GM10266 (cell line): ENCODE results near the gene SCYL1.
"Not testable (repeated sequence)": the region's sequence is repeated elsewhere in the genome, so short reads cannot be mapped to it uniquely, and the experiment has no call there.

Source experiments
- DNase-seq: peaks from one replicate; pipeline ENCODE4 v3.0.0; 2012; ENCODE audit errors: extremely low spot score
- TF ChIP-seq, protein P1 (sequence below): IDR thresholded peaks from 2 replicates; pipeline ENCODE4 v1.5.1; 2012; ENCODE audit warnings: mild to moderate bottlenecking, low read depth; ENCODE audit not compliant: control insufficient read depth, insufficient read depth; ENCODE audit errors: missing control alignments

SCYL1 gene

DNA sequence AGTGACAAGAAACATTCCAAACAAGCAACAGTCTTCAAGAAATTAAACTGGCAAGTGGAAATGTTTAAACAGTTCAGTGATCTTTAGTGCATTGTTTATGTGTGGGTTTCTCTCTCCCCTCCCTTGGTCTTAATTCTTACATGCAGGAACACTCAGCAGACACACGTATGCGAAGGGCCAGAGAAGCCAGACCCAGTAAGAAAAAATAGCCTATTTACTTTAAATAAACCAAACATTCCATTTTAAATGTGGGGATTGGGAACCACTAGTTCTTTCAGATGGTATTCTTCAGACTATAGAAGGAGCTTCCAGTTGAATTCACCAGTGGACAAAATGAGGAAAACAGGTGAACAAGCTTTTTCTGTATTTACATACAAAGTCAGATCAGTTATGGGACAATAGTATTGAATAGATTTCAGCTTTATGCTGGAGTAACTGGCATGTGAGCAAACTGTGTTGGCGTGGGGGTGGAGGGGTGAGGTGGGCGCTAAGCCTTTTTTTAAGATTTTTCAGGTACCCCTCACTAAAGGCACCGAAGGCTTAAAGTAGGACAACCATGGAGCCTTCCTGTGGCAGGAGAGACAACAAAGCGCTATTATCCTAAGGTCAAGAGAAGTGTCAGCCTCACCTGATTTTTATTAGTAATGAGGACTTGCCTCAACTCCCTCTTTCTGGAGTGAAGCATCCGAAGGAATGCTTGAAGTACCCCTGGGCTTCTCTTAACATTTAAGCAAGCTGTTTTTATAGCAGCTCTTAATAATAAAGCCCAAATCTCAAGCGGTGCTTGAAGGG is 20.0 kb upstream of the SCYL1 start:
- DNase-seq, result no peak
- TF ChIP-seq, protein P1, sequence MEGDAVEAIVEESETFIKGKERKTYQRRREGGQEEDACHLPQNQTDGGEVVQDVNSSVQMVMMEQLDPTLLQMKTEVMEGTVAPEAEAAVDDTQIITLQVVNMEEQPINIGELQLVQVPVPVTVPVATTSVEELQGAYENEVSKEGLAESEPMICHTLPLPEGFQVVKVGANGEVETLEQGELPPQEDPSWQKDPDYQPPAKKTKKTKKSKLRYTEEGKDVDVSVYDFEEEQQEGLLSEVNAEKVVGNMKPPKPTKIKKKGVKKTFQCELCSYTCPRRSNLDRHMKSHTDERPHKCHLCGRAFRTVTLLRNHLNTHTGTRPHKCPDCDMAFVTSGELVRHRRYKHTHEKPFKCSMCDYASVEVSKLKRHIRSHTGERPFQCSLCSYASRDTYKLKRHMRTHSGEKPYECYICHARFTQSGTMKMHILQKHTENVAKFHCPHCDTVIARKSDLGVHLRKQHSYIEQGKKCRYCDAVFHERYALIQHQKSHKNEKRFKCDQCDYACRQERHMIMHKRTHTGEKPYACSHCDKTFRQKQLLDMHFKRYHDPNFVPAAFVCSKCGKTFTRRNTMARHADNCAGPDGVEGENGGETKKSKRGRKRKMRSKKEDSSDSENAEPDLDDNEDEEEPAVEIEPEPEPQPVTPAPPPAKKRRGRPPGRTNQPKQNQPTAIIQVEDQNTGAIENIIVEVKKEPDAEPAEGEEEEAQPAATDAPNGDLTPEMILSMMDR, result no peak

DNA sequence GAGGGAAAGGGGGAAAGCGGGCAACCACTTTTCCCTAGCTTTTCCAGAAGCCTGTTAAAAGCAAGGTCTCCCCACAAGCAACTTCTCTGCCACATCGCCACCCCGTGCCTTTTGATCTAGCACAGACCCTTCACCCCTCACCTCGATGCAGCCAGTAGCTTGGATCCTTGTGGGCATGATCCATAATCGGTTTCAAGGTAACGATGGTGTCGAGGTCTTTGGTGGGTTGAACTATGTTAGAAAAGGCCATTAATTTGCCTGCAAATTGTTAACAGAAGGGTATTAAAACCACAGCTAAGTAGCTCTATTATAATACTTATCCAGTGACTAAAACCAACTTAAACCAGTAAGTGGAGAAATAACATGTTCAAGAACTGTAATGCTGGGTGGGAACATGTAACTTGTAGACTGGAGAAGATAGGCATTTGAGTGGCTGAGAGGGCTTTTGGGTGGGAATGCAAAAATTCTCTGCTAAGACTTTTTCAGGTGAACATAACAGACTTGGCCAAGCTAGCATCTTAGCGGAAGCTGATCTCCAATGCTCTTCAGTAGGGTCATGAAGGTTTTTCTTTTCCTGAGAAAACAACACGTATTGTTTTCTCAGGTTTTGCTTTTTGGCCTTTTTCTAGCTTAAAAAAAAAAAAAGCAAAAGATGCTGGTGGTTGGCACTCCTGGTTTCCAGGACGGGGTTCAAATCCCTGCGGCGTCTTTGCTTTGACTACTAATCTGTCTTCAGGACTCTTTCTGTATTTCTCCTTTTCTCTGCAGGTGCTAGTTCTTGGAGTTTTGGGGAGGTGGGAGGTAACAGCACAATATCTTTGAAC is 19.2 kb upstream of the SCYL1 start:
- TF ChIP-seq, protein P1, result no peak
- DNase-seq, result no peak

DNA sequence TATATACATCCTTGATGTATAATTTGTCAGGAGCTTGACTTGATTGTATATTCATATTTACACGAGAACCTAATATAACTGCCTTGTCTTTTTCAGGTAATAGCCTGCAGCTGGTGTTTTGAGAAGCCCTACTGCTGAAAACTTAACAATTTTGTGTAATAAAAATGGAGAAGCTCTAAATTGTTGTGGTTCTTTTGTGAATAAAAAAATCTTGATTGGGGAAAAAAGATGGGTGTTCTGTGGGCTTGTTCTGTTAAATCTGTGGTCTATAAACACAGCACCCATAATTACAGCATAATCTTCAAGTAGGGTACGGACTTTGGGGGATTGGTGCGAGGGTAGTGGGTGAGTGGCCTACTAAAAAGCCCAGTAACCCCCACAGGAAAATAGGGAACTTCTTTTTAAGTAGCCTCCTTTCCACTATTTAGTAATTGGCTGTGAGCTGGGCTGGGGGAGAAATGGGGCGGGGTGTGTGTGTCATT is 18.6 kb upstream of the SCYL1 start:
- TF ChIP-seq, protein P1, result no peak
- DNase-seq, result no peak

DNA sequence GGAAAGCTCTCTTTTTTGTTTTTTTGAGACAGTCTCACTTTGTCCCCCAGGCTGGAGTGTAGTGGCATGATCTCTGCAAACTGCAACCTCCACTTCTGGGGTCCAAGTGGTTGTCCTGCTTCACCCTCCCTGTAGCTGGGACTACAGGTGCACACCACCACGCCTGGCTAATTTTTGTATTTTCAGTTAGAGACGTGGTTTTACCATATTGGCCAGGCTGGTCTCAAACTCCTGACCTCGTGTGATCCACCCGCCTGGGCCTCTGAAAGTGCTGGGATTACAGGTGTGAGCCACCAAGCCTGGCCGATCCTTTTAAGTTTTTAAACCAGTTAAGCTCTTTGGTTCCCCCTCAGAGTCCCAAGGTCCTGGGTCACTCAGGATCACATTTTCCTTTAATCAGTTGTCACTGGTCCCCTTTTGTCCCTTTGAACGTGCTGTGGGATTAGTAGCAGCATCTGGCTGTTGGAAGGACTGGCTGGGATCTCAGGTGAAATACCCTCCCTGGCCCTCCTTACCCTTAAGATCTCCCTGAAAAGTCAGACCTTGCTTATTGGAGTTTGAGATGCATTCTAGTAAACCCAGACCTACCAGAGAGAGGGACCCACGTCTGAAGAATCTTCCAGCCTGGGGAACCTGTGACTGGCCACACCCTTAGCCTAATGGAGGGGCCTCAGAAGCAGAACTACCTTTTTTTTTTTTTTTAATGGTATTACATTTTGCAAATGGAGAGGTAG is 17.9 kb upstream of the SCYL1 start:
- TF ChIP-seq, protein P1, result no peak
- DNase-seq, result no peak

DNA sequence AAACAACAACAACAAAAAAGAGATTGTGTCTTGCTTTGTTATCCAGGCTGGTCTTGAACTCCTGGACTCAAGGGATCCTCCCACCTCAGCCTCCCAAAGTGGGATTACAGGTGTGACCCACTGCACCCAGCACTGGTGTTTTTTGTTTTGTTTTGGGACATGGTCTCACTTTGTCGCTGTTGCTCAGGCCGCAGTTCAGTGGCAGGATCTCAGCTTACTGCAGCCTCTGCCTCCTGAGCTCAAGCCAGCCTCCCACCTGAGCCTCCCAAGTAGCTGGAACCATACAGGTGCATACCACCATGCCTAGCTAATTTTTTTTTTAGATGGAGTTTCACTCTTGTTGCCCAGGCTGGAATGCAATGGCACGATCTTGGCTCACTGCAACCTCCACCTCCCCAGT is 12.6 kb upstream of the SCYL1 start:
- DNase-seq, result not testable (repeated sequence)

DNA sequence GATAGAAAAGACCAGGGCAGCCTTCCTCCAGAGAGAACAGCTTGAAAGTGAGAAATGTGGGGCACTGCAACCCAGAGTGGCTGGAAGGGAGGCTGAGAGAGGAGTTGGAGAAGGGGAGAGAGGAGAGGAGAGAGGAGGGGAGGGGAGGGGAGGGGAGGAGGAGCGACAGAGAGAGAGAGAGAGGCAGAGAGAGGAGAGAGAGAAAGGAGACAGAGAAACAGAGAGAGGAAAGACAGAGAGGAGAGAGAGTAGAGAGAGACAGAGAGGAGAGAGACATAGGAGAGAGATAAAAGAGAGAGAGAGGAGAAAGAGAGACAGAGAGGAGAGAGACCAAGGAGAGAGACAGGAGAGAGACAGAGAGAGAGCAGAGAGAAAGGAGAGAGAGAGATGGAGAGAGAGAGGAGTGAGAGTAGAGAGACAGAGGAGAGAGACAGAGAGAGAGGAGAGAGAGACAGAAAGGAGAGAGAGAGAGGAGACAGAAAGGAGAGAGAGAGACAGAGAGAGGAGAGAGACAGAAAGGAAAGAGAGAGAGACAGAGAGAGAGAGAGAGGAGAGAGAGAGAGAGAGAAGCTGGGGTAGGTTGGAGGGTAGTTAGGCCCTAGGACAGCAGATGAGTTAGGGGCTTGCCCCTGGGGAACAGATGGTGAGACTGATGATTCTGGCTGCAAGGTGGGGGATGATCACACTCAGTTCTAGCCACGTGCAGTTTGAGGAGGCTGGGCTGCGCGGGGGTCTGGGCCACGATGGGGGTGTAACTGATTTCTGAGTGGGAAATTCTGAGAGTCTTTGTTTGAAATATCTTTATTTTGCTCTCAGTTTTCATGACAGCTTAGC is 8.5 kb upstream of the SCYL1 start:
- TF ChIP-seq, protein P1, result no peak

DNA sequence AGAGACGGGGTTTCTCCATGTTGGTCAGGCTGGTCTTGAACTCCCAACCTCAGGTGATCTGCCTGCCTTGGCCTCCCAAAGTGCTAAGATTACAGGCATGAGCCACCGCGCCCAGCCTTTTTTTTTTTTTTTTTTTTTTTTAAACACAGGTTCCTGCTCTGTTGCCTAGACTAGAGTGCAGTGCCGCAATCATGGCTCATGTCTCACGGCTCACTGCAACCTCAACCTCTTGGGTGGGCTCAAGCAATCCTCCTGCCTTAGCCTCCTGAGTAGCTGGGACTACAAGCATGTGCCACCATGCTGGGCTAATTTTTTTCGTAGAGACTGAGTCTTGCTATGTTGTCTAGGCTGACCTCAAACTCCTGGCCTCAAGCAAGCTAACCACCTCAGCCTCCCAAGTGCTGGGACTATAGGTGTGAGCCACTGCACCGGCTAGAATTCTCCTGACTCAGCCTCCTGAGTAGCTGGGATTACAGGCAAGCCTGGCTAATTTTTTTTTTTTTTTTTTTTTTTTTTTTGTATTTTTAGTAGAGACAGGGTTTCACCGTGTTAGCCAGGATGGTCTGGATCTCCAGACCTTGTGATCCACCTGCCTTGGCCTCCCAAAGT is 5.8 kb upstream of the SCYL1 start:
- DNase-seq, result not testable (repeated sequence)

More for the DNA sequence above, 8.5 kb upstream of the SCYL1 start:
- no peak for DNase-seq

DNA sequence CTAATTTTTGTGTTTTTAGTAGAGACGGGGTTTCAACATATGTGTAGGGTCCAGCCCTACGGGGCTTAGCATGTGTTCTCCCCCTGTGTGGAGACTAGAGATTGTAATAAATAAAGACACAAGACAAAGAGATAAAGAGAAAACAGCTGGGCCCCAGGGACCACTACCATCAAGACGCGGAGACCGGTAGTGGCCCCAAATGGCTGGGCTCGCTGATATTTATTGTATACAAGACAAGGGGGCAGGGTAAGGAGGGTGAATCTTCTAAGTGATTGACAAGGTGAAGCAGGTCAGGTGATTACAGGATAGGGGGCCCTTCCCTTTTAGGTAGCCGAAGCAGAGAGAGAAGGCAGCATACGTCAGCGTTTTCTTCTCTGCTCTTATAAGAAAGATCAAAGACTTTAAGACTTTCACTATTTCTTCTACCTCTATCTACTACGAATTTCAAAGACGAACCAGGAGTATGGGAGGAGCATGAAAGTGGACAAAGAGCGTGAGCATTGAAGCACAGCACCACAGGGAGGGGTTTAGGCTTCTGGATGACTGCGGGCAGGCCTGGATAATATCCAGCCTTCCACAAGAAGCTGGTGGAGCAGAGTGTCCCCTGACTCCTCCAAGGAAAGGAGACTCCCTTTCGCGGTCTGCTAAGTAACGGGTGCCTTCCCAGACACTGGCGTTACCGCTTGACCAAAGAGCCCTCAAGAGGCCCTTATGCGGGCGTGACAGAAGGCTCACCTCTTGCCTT is 2.9 kb upstream of the SCYL1 start:
- not testable (repeated sequence) for DNase-seq

DNA sequence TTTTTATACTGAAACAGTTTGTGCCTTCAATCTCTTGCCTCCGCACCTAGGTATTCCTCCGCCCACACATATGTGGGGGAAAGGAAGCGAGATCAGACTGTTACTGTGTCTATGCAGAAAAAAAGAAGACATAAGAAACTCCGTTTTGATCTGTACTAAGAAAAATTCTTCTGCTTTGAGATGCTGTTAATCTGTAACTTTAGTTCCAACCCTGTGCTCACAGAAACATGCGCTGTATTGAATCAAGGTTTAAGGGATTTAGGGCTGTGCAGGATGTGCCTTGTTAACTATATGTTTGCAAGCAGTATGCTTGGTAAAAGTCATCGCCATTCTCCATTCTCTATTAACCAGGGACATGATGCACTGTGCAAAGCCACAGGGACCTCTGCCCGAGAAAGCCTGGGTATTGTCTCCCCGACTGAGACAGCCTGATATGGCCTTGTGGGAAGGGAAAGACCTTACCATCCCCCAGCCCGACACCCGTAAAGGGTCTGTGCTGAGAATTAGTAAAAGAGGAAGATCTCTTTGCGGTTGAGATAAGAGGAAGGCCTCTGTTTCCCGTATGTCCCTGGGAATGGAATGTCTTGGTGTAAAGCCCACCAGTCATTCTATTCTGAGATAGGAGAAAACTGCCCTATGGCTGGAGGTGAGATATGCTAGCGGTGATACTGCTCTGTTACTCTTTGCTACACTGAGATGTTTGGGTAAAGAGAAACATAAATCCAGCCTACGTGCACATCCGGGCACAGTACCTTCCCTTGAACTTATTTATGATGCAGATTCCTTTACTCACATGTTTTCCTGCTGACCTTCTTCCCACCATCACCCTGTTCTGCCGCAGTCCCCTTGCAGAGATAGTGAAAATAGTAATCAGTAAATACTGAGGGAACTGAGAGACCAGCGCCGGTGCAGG is 1.9 kb upstream of the SCYL1 start:
- DNase-seq, result not testable (repeated sequence)

DNA sequence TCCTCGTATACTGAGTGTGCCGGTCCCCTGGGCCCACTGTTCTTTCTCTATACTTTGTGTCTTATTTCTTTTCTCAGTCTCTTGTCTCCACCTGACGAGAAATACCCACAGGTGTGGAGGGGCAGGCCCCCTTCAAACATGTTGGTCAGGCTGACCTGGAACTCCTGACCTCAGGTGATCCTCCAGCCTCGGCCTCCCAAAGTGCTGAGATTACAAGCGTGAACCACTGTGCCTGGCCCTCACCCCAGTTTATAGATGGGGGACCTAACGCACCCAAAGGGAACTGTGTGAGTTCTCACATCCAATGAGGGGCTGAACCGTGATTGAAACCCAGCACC is 1.3 kb upstream of the SCYL1 start:
- not testable (repeated sequence) for DNase-seq
